ENCODE data around the gene LRRC39.

DNA sequence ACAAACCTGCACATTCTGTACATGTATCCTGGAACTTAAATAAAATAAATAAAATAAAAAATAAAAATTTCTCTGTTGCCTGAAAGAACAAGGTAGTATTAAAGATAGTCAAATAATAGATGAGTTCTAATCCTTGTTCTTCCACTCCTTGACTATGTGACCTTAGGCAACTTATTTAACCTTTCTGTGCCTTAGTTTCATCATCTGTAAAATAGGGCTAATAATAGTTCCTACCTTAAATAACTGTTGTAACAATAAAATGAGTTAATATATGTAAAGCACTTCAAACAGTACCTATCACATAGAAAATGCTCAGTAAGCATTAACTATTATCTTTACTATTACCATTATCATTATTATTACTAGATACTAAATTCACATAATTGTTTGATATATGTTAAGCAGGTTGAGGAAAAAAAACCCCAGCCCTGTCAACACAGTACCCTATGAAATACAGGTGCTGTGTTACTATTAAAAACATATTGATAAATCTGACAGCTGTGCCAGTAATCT is 68.4 kb downstream of the LRRC39 start:
- TF ChIP-seq, protein P1, sequence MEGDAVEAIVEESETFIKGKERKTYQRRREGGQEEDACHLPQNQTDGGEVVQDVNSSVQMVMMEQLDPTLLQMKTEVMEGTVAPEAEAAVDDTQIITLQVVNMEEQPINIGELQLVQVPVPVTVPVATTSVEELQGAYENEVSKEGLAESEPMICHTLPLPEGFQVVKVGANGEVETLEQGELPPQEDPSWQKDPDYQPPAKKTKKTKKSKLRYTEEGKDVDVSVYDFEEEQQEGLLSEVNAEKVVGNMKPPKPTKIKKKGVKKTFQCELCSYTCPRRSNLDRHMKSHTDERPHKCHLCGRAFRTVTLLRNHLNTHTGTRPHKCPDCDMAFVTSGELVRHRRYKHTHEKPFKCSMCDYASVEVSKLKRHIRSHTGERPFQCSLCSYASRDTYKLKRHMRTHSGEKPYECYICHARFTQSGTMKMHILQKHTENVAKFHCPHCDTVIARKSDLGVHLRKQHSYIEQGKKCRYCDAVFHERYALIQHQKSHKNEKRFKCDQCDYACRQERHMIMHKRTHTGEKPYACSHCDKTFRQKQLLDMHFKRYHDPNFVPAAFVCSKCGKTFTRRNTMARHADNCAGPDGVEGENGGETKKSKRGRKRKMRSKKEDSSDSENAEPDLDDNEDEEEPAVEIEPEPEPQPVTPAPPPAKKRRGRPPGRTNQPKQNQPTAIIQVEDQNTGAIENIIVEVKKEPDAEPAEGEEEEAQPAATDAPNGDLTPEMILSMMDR (IDR thresholded peaks at IDR 0.05) = no peak
- no peak for TF ChIP-seq POLR2A (IDR thresholded peaks at IDR 0.05)

Measured in breast epithelium (tissue), 3 donors.